ENCODE measurements around the gene BNC2.

DNA sequence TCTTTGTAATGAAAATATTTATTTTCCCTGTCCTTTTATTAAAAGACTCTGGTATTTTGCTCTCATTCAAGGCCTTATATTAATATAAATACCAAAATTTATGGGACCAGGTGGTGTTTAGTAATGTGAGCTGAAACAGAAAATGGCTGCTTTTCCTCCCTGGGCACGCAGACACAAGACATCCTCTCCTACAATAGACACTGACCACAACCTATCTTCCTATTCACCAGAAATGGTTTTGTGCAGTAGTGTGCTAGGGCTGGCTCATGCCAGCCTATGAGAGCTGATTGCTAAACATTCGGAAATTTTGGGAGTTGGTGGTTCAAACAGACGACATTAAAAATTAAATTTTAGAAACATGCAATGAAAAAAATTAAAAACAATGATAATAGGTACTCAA is 338.2 kb downstream of the BNC2 start:
- no peak for TF ChIP-seq CTCF (IDR thresholded peaks at IDR 0.05)
- TF ChIP-seq EZH2phosphoT487 (IDR thresholded peaks at IDR 0.05): no peak
